ENCODE data around the gene HACD3. TPM values are rescaled to one million over a fixed set of nuclear protein-coding genes. Genes with fewer than 3 reads are reported as not detected.

The HACD3 gene
- total RNA-seq, 2 donors from 2014 or later = 41.6 to 91.4 TPM

DNA sequence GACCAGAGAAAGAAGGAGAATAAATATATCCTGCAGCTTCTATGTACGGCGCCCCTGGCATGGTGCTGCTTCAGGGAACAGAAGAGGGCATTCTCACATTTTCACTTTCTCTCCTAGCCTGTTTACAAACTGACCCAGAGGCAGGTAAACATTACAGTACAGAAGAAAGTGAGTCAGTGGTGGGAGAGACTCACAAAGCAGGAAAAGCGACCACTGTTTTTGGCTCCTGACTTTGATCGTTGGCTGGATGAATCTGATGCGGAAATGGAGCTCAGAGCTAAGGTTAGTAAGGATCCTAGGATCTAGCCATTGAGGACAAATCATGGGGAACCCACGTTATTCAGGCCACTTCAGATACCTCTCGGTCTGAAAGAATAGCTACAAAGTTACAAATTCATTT is 26.4 kb downstream of the HACD3 start:
- WGBS = 86% methylated on average over 7 of the region's 7 CpGs
- TF ChIP-seq POLR2AphosphoS5 (IDR thresholded peaks at IDR 0.05) (no peak), POLR2A (IDR thresholded peaks at IDR 0.05) (no peak)
- TF ChIP-seq, protein P1, sequence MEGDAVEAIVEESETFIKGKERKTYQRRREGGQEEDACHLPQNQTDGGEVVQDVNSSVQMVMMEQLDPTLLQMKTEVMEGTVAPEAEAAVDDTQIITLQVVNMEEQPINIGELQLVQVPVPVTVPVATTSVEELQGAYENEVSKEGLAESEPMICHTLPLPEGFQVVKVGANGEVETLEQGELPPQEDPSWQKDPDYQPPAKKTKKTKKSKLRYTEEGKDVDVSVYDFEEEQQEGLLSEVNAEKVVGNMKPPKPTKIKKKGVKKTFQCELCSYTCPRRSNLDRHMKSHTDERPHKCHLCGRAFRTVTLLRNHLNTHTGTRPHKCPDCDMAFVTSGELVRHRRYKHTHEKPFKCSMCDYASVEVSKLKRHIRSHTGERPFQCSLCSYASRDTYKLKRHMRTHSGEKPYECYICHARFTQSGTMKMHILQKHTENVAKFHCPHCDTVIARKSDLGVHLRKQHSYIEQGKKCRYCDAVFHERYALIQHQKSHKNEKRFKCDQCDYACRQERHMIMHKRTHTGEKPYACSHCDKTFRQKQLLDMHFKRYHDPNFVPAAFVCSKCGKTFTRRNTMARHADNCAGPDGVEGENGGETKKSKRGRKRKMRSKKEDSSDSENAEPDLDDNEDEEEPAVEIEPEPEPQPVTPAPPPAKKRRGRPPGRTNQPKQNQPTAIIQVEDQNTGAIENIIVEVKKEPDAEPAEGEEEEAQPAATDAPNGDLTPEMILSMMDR (IDR thresholded peaks at IDR 0.05) = no peak

DNA sequence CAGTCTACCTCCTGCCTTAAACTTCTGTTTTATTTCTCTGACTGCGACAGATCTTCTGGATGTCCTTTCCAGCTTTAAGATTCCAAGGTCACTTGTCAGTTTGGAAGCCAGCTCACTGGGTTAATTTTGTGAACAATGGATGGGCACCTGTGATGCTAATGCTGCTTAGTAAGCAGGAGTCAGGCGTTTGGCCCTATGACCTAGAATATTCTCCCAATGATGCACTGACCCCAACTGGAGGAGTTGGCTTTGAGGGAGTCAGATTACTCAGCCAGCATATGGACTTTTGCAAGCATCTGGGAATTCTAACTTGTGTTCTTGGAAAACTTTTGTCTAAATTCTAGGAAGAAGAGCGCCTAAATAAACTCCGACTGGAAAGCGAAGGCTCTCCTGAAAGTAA is 28.1 kb downstream of the HACD3 start:
- 96% methylated on average over 5 of the region's 5 CpGs for WGBS
- Histone ChIP-seq H3K36me3 (no peaks in the 10 kb centered on the region), H3K27me3 (replicated peaks; ENCODE audit: insufficient read depth) (no peaks in the 10 kb centered on the region), H3K4me3 (no peak overlapping the region), H3K27ac (no peak overlapping the region), H3K9me3 (no peaks in the 10 kb centered on the region), H3K4me1 (replicated peaks) (no peaks in the 10 kb centered on the region)
- DNase-seq (ENCODE audit: low spot score) = no peak
- intact Hi-C loops (cut with DNase I) = no loop called here
- TF ChIP-seq POLR2A (IDR thresholded peaks at IDR 0.05) (no peak), POLR2AphosphoS5 (IDR thresholded peaks at IDR 0.05) (no peak)
- TF ChIP-seq, protein P1 (IDR thresholded peaks at IDR 0.05) = no peak

More for the DNA sequence above, 26.4 kb downstream of the HACD3 start:
- H3K36me3 ChIP-seq = no peaks in the 10 kb centered on the region
- intact Hi-C loops (cut with DNase I) = no loop called here
- no peaks in the 10 kb centered on the region for H3K9me3 ChIP-seq
- H3K27ac ChIP-seq = no peak overlapping the region
- no peaks in the 10 kb centered on the region for H3K4me1 ChIP-seq (replicated peaks)
- no peak for DNase-seq (ENCODE audit: low spot score)
- no peak overlapping the region for H3K4me3 ChIP-seq
- no peaks in the 10 kb centered on the region for H3K27me3 ChIP-seq (replicated peaks; ENCODE audit: insufficient read depth)

DNA sequence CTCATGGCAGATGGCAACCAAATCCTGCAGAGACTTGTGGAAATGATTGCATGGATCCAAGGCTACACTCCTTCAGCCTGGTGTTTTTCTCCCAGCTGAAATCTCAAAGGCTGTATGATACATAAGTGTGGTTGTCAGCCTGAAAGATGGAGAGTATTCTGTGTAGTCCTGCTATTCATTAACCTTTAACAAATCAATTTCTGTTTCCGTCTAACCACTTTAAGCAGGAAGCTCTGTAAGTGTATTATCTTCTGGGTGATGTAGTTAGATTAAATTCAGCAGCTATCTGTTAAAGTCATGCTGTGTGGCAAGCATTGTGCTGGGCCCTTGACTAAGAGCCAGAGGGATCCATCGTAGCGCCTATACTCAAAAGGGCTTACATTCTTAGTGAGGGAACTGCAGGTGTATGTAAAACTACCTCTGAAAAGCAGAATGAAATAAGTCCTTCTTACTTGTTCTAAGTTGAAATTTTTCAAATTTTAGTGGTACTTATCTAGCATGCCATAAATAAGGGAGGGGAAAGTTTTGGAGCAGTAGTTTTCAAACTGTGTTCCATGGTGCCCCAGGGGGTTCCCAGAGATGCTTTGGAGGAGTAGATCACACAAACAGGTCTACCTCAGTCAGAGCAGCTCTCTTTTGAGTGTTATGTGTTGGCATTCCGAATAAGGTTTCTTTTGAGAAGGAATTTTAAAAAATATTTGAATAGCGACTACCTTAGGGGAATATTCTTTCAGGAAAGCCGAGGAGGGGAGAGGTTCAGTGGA is 28.9 kb downstream of the HACD3 start:
- intact Hi-C loops (cut with DNase I) = no loop called here
- no peak overlapping the region for H3K4me3 ChIP-seq
- WGBS = 95% methylated on average over 6 of the region's 6 CpGs
- H3K27ac ChIP-seq = no peak overlapping the region
- no peak for DNase-seq (ENCODE audit: low spot score)
- no peaks in the 10 kb centered on the region for H3K36me3 ChIP-seq
- H3K27me3 ChIP-seq (replicated peaks; ENCODE audit: insufficient read depth) = no peaks in the 10 kb centered on the region
- TF ChIP-seq POLR2A (IDR thresholded peaks at IDR 0.05) (no peak), POLR2AphosphoS5 (IDR thresholded peaks at IDR 0.05) (no peak)
- TF ChIP-seq, protein P1 (IDR thresholded peaks at IDR 0.05) = no peak
- H3K4me1 ChIP-seq (replicated peaks) = no peaks in the 10 kb centered on the region
- H3K9me3 ChIP-seq = no peaks in the 10 kb centered on the region

DNA sequence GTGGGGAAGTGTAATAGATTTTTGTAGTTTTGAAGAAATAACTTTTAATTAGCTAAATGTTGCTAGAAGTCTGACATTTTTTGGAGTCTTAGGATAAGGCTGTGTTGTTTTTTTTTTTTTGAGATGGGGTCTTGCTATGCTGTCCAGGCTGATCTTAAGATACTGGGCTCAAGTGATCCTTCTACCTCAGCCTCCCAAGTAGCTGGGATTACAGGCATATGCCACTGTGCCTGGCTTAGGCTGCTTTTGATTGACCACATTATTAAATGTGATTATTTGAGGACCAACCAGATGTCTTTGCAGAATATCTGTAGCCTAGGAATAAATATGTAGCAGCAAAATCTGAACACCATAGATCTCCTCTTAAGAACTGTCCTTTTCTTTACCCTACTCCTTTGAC is 29.7 kb downstream of the HACD3 start:
- H3K4me1 ChIP-seq (replicated peaks) = no peaks in the 10 kb centered on the region
- no peak for TF ChIP-seq POLR2A (IDR thresholded peaks at IDR 0.05)
- no peak for TF ChIP-seq POLR2AphosphoS5 (IDR thresholded peaks at IDR 0.05)
- TF ChIP-seq, protein P1 (IDR thresholded peaks at IDR 0.05) = no peak
- no peak overlapping the region for H3K4me3 ChIP-seq
- no peak for DNase-seq (ENCODE audit: low spot score)
- no peaks in the 10 kb centered on the region for H3K9me3 ChIP-seq
- intact Hi-C loops (cut with DNase I) = no loop called here
- no peak overlapping the region for H3K27ac ChIP-seq
- no peaks in the 10 kb centered on the region for H3K36me3 ChIP-seq
- no peaks in the 10 kb centered on the region for H3K27me3 ChIP-seq (replicated peaks; ENCODE audit: insufficient read depth)

DNA sequence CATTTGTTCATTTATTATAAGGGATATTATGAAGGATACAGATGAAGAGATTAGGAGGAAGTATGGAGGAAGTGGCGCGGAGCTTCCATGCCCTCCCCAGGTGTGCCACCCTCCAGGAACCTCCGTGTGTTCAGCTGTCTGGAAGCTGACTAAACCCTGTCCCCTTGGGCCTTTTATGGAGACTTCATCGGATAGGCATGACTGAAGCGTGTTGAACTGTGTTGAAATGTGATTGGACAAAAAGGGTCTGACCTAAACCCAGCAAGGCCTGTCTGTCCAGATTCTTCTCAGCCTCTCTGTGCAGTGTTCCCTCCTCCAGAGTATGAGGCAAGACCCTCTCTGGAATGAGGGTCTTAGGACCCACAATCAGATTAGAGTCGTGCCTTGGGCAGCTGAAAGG is 31.7 kb downstream of the HACD3 start:
- WGBS = 58% methylated on average over 6 of the region's 6 CpGs
- no peak for DNase-seq (ENCODE audit: low spot score)
- no peaks in the 10 kb centered on the region for H3K4me1 ChIP-seq (replicated peaks)
- H3K36me3 ChIP-seq = no peaks in the 10 kb centered on the region
- TF ChIP-seq POLR2AphosphoS5 (IDR thresholded peaks at IDR 0.05) (no peak), POLR2A (IDR thresholded peaks at IDR 0.05) (no peak)
- TF ChIP-seq, protein P1 (IDR thresholded peaks at IDR 0.05) = no peak
- H3K27ac ChIP-seq = no peak overlapping the region
- no peak overlapping the region for H3K4me3 ChIP-seq
- intact Hi-C loops (cut with DNase I) = no loop called here
- no peaks in the 10 kb centered on the region for H3K9me3 ChIP-seq
- H3K27me3 ChIP-seq (replicated peaks; ENCODE audit: insufficient read depth) = no peaks in the 10 kb centered on the region

Data from prostate gland (tissue), 2 donors.